ENCODE results near the gene ATAD3C. TPM values are rescaled to one million over a fixed set of nuclear protein-coding genes. Genes with fewer than 3 reads are reported as not detected.
"Not testable (repeated sequence)": the region's sequence is repeated elsewhere in the genome, so short reads cannot be mapped to it uniquely, and the experiment has no call there.

The ATAD3C gene
- total RNA-seq, 5 donors from 2014 or later (not counting 1 experiment from before 2014, with no cell fraction given): 0.59 to 3.1 (median 1.4) TPM

DNA sequence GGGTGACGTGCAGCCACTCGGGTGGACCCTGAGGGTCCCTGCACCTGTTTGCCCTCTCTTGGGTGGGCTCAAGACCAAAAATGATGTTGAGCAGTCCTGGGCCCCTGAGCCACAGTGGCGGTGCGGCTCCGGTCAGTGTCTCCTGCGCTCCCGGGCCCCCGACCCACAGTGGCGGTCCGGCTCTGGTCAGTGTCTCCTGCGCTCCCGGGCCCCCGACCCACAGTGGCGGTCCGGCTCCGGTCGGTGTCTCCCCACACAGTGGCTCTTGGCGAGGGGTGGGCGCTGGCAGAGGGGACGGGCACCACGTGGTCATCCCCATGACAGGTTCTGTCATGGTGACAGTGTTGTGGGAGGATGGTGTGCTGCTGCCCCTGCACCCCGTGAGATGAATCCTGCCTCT is 44.8 kb downstream of the ATAD3C start:
- H3K4me1 ChIP-seq (ENCODE audit: control insufficient read depth in 1 of 2, extremely low read depth in 1 of 2, insufficient read depth in 2 of 2, low read length in 2 of 2); POLR2A ChIA-PET; H3K27ac ChIP-seq (ENCODE audit: low read length); H3K27me3 Mint-ChIP-seq; H3K4me1 Mint-ChIP-seq; H3K9me3 Mint-ChIP-seq; H3K4me3 Mint-ChIP-seq; H3K4me3 ChIP-seq (ENCODE audit: control insufficient read depth in 1 of 2, extremely low read depth in 1 of 2, low read length in 1 of 2); DNase-seq; ATAC-seq (replicated peaks in 1 of 4); H3K27ac Mint-ChIP-seq; H3K27me3 ChIP-seq (replicated peaks in 1 of 2; ENCODE audit: control insufficient read depth in 2 of 2, extremely low read depth in 1 of 2, insufficient read depth in 2 of 2, low read length in 1 of 2); CTCF ChIA-PET; H3K9me3 ChIP-seq: not testable (repeated sequence)
- H3K36me3 ChIP-seq (ENCODE audit: control insufficient read depth in 2 of 2, extremely low read depth in 1 of 2, insufficient read depth in 1 of 2, low read length in 1 of 2): peaks cover 21 to 25% of the 10 kb centered on the region in 2 donors
- H3K36me3 Mint-ChIP-seq: peaks cover 42% of the 10 kb centered on the region
- WGBS (ENCODE audit: insufficient coverage): 94% methylated on average over 12 of the region's 22 CpGs

DNA sequence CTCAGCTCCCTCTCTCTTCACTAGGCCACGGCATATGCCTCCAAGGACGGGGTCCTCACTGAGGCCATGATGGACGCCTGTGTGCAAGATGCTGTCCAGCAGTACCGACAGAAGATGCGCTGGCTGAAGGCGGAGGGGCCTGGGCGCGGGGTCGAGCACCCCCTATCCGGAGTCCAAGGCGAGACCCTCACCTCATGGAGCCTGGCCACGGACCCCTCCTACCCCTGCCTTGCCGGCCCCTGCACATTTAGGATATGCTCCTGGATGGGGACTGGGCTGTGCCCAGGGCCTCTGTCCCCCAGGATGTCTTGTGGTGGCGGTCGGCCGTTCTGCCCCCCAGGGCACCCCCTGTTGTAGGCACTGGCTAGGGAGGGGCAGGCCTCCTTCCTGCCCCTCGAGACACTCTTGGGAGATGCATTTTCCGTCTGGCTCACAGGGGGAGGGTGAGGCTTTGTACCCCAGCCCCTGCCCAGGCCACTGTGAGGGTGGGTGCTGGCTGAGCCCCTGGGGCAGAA is 46.0 kb downstream of the ATAD3C start:
- H3K4me1 Mint-ChIP-seq; H3K4me3 ChIP-seq (ENCODE audit: control insufficient read depth in 1 of 2, extremely low read depth in 1 of 2, low read length in 1 of 2); DNase-seq; H3K27ac ChIP-seq (ENCODE audit: low read length); H3K27me3 Mint-ChIP-seq; H3K4me1 ChIP-seq (ENCODE audit: control insufficient read depth in 1 of 2, extremely low read depth in 1 of 2, insufficient read depth in 2 of 2, low read length in 2 of 2); H3K4me3 Mint-ChIP-seq; H3K27ac Mint-ChIP-seq; POLR2A ChIA-PET; ATAC-seq (replicated peaks in 1 of 4); CTCF ChIA-PET; H3K27me3 ChIP-seq (replicated peaks in 1 of 2; ENCODE audit: control insufficient read depth in 2 of 2, extremely low read depth in 1 of 2, insufficient read depth in 2 of 2, low read length in 1 of 2); H3K9me3 Mint-ChIP-seq; H3K9me3 ChIP-seq: not testable (repeated sequence)
- H3K36me3 ChIP-seq (ENCODE audit: control insufficient read depth in 2 of 2, extremely low read depth in 1 of 2, insufficient read depth in 1 of 2, low read length in 1 of 2): peaks cover 16 to 17% of the 10 kb centered on the region in 2 donors
- peaks cover 34% of the 10 kb centered on the region for H3K36me3 Mint-ChIP-seq
- 99% methylated on average over 8 of the region's 18 CpGs for WGBS (ENCODE audit: insufficient coverage)

DNA sequence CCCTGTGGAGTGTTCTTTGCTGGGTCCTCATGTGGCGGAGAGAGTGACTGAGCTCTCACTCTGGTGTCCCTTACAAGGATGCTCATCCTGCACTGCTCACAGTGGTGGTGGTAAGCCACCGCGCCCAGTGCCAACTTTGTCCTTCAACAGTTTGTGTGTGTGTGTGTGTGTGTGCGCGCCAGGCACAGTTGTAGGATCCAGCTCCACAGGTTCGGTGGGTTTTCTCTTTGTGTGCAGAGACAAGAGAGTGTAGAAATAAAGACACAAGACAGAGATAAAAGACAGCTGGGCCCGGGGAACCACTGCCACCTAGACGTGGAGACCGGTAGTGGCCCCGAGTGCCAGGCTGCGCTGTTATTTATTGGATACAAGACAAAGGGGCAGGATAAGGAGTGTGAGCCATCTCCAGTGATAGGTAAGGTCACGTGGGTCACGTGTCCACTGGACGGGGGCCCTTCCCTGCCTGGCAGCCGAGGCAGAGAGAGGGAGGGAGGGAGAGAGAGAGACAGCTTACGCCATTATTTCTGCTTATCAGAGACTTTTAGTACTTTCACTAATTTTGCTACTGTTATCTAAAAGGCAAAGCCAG is 55.4 kb downstream of the ATAD3C start:
- H3K9me3 ChIP-seq; H3K4me1 ChIP-seq (ENCODE audit: control insufficient read depth in 1 of 2, extremely low read depth in 1 of 2, insufficient read depth in 2 of 2, low read length in 2 of 2); POLR2A ChIA-PET; H3K9me3 Mint-ChIP-seq; H3K36me3 Mint-ChIP-seq; H3K36me3 ChIP-seq (ENCODE audit: control insufficient read depth in 2 of 2, extremely low read depth in 1 of 2, insufficient read depth in 1 of 2, low read length in 1 of 2); H3K27me3 ChIP-seq (replicated peaks in 1 of 2; ENCODE audit: control insufficient read depth in 2 of 2, extremely low read depth in 1 of 2, insufficient read depth in 2 of 2, low read length in 1 of 2); H3K27me3 Mint-ChIP-seq: not testable (repeated sequence)
- peak overlapping the region in 1 of 2 donors; percentile 15 for H3K4me3 ChIP-seq (ENCODE audit: control insufficient read depth in 1 of 2, extremely low read depth in 1 of 2, low read length in 1 of 2)
- peak overlapping the region; percentile 87 to 89 for H3K27ac Mint-ChIP-seq
- CTCF ChIA-PET: interaction anchor here (0.6 to 1.2 kb wide), 4 partner anchors 16 to 520 kb away, joined by 3 to 5 read pairs (median 3); no protein-coding TSS in a partner anchor
- peak overlapping the region; percentile 71 for H3K27ac ChIP-seq (ENCODE audit: low read length)
- 33% methylated on average over 3 of the region's 16 CpGs for WGBS (ENCODE audit: insufficient coverage)
- H3K4me3 Mint-ChIP-seq: peak overlapping the region; percentile 71 to 80 (median 77)
- peaks cover 8 to 14% (median 9%) of the 10 kb centered on the region in 3 donors for H3K4me1 Mint-ChIP-seq
- DNase-seq (peak; percentile 47 to 78 (median 67)), ATAC-seq (replicated peaks in 1 of 4) (peak; percentile 70 to 79 (median 76))

DNA sequence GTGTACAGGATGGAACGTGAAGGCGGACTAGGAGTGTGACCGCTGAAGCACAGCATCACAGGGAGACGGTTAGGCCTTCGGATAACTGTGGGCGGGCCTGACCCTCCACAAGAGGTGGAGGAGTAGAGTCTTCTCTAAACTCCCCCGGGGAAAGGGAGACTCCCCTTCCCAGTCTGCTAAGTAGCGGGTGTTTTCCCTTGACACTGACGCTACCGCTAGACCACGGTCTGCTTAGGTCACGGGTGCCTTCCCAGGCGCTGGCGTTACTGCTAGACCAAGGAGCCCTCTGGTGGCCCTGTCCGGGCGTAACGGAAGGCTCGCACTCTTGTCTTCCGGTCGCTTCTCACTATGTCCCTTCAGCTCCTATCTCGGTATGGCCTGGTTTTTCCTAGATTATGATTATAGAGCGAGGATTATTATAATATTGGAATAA is 55.9 kb downstream of the ATAD3C start:
- Mint-ChIP-seq H3K4me3 (peak overlapping the region; percentile 71 to 80 (median 77)), H3K27ac (peak overlapping the region; percentile 87 to 89), H3K4me1 (peaks cover 8 to 14% (median 9%) of the 10 kb centered on the region in 3 donors)
- POLR2A ChIA-PET; H3K4me1 ChIP-seq (ENCODE audit: control insufficient read depth in 1 of 2, extremely low read depth in 1 of 2, insufficient read depth in 2 of 2, low read length in 2 of 2); H3K36me3 ChIP-seq (ENCODE audit: control insufficient read depth in 2 of 2, extremely low read depth in 1 of 2, insufficient read depth in 1 of 2, low read length in 1 of 2); H3K36me3 Mint-ChIP-seq; H3K9me3 Mint-ChIP-seq; H3K9me3 ChIP-seq; H3K27me3 Mint-ChIP-seq; H3K27me3 ChIP-seq (replicated peaks in 1 of 2; ENCODE audit: control insufficient read depth in 2 of 2, extremely low read depth in 1 of 2, insufficient read depth in 2 of 2, low read length in 1 of 2): not testable (repeated sequence)
- peak overlapping the region in 1 of 2 donors; percentile 15 for H3K4me3 ChIP-seq (ENCODE audit: control insufficient read depth in 1 of 2, extremely low read depth in 1 of 2, low read length in 1 of 2)
- peak overlapping the region; percentile 71 for H3K27ac ChIP-seq (ENCODE audit: low read length)
- no CpG with 5 or more reads among the region's 22 CpGs for WGBS (ENCODE audit: insufficient coverage)
- peak; percentile 22 to 66 (median 58) for ATAC-seq (replicated peaks in 1 of 4)
- DNase-seq: peak in 5 of 35 experiments; percentile 4 to 23 (median 15)
- CTCF ChIA-PET: interaction anchor here (0.6 to 1.2 kb wide), 3 partner anchors 15 to 498 kb away, joined by 3 to 5 read pairs (median 3); no protein-coding TSS in a partner anchor

DNA sequence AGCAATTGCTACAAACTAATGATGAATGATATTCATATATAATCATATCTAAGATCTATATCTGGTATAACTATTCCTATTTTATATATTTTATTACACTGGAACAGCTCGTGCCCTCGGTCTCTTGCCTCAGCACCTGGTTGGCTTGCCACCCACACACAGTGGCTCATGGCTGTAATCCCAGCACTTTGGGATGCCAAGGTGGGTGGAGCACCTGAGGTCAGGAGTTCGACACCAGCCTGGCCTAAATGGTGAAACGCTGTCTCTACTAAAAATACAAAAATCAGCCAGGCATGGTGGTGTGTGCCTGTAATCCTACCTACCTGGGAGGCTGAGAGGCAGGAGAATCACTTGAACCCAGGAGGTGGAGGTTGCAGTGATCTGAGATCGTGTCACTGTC is 56.3 kb downstream of the ATAD3C start:
- 100% methylated on average over 1 of the region's 5 CpGs for WGBS (ENCODE audit: insufficient coverage)
- H3K4me3 ChIP-seq (ENCODE audit: control insufficient read depth in 1 of 2, extremely low read depth in 1 of 2, low read length in 1 of 2); H3K27me3 Mint-ChIP-seq; DNase-seq; H3K9me3 ChIP-seq; CTCF ChIA-PET; H3K36me3 ChIP-seq (ENCODE audit: control insufficient read depth in 2 of 2, extremely low read depth in 1 of 2, insufficient read depth in 1 of 2, low read length in 1 of 2); H3K27me3 ChIP-seq (replicated peaks in 1 of 2; ENCODE audit: control insufficient read depth in 2 of 2, extremely low read depth in 1 of 2, insufficient read depth in 2 of 2, low read length in 1 of 2); H3K9me3 Mint-ChIP-seq; POLR2A ChIA-PET; ATAC-seq (replicated peaks in 1 of 4); H3K36me3 Mint-ChIP-seq: not testable (repeated sequence)
- Mint-ChIP-seq H3K27ac (peak overlapping the region; percentile 44 to 89), H3K4me3 (peak overlapping the region; percentile 71 to 80 (median 77)), H3K4me1 (peaks cover 10 to 16% (median 10%) of the 10 kb centered on the region in 3 donors)
- peak overlapping the region; percentile 44 for H3K27ac ChIP-seq (ENCODE audit: low read length)
- peaks cover 0 to 10% of the 10 kb centered on the region in 2 experiments for H3K4me1 ChIP-seq (ENCODE audit: control insufficient read depth in 1 of 2, extremely low read depth in 1 of 2, insufficient read depth in 2 of 2, low read length in 2 of 2)

DNA sequence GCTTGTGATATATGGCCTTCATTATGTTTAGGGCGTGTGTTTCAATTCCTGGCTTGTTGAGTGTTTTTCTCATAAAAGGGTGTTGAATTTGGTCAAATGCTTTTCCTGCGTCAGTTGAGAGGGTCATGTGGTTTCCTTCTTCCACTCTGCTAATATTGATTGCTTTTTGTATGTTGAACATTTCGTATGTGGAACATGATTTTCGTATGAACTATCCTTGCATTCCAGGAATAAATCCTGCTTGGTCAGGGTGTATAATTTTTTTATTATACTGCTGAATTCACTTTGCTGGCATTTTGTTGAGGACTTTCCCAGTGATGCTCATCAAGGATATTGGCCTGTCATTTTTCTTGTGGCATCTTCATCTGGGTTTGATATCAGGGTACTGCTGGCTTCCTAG is 57.8 kb downstream of the ATAD3C start:
- H3K4me1 ChIP-seq (ENCODE audit: control insufficient read depth in 1 of 2, extremely low read depth in 1 of 2, insufficient read depth in 2 of 2, low read length in 2 of 2): peaks cover 3 to 14% of the 10 kb centered on the region in 2 experiments
- H3K27me3 ChIP-seq (replicated peaks in 1 of 2; ENCODE audit: control insufficient read depth in 2 of 2, extremely low read depth in 1 of 2, insufficient read depth in 2 of 2, low read length in 1 of 2): no peaks in the 10 kb centered on the region
- no peak overlapping the region for H3K27ac ChIP-seq (ENCODE audit: low read length)
- H3K4me3 ChIP-seq (ENCODE audit: control insufficient read depth in 1 of 2, extremely low read depth in 1 of 2, low read length in 1 of 2): no peak overlapping the region
- no peaks in the 10 kb centered on the region for H3K36me3 ChIP-seq (ENCODE audit: control insufficient read depth in 2 of 2, extremely low read depth in 1 of 2, insufficient read depth in 1 of 2, low read length in 1 of 2)
- DNase-seq (no peak), ATAC-seq (replicated peaks in 1 of 4) (no peak)
- no peaks in the 10 kb centered on the region for H3K9me3 ChIP-seq
- Mint-ChIP-seq H3K4me1 (peaks cover 14 to 21% (median 18%) of the 10 kb centered on the region in 3 donors), H3K4me3 (peak overlapping the region in 1 of 3 donors; percentile 24), H3K27me3 (no peaks in the 10 kb centered on the region), H3K9me3 (no peaks in the 10 kb centered on the region), H3K36me3 (no peaks in the 10 kb centered on the region), H3K27ac (no peak overlapping the region)
- ChIA-PET POLR2A (no interaction called here), CTCF (no interaction called here)
- WGBS (ENCODE audit: insufficient coverage): no CpG with 5 or more reads among the region's 4 CpGs
